Renal pelvis (tissue), 4 donors: ENCODE results near the gene ASB1. TPM values are rescaled to one million over a fixed set of nuclear protein-coding genes. Genes with fewer than 3 reads are reported as not detected.

Source experiments
- DNase-seq: peaks from one replicate; pipeline ENCODE4 v3.0.0-alpha.2; 2013
- polyA plus RNA-seq, 3 donors: library from polyadenylated mRNA; unstranded; fragments of 120-200 nt; gene quantifications; one replicate each; pipeline ENCODE4 v1.2.1, GENCODE V29; 2013; ENCODE audit not compliant: insufficient read length in 3 of 3

ASB1 gene
- polyA plus RNA-seq, 3 donors, result 27.4 to 30.3 (median 30.0) TPM

DNA sequence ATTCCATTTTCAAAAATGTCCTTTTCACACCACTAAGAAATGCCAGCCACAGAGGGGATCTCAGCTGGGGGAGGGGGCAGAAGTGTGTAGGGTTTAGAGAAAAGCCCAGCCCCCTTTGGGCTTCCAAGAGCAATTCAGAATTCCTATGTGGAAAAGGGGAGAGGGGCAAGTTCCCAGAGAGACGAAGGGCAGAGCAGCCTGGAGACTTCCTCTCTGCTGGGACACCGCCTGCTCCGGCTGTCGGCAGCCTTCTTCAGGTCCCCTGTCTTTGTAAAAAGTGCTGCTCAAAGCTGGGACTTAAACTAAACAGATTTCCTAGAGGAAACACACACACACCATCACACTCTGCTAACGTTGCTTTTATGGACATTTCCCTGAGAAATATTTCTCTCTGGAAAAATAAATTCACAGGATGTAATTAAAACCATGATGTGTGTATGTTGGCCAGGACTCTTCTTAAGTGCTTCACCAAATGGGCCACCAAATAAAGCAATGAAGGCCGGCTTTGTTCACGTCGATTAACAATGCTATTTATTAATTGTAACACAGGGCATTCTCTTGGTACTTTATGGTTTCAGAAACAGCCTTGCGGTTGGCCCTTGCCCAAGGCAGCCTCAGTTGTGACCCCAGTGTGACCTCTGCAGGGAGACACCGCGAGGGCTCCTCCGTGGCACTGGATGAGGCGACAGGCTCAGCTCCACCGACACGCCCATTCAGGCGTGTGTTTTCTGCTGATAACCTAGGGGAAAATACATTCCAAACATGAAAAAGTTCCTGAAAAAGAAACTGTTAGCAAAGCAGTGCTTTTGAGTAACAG is 5.6 kb upstream of the ASB1 start:
- DNase-seq, result peak; percentile 4

GRCh38 chr2:238421695-238422035 is 5.1 kb upstream of the ASB1 start:
- no peak for DNase-seq

DNA sequence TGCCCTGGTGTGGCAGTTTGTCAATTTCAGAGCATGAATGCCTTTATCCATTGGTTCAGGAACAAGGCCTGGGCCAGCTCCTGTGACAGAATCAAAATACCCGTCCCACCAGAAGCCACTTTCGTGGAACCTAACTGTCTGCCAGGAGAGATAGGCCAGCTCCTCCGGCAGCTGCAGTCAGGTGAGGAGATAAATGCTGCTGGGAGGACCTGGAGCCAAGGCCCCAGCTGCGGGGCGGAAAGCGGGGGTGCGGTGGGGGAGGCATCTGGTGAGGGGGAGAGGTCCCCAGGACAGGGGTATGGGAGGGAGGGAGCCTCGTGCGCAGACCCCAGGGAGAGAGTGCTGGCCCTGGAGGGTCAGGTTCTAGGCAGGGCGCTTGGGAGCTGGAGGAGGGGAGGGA is 4.4 kb upstream of the ASB1 start:
- DNase-seq, result no peak

DNA sequence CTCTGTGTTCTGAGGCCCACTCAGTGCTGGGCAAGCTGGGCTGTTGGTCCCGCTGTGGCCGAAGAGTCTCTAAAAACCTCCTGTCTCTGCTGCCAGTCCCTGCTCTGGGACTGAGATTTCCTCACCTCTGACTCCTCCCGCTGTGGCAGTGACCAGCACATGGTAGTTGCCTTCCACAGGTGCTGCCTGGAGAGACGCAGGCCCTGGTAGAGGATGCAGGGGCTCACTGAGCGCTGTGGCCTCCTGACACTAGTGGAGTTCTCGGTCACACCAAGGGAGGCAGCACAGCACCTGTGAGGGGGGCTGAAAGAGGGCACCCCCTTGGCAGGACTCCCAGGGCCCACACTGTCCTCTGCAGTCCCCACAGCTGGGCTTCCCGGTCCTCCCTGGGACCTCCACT is 3.8 kb upstream of the ASB1 start:
- DNase-seq, result no peak

DNA sequence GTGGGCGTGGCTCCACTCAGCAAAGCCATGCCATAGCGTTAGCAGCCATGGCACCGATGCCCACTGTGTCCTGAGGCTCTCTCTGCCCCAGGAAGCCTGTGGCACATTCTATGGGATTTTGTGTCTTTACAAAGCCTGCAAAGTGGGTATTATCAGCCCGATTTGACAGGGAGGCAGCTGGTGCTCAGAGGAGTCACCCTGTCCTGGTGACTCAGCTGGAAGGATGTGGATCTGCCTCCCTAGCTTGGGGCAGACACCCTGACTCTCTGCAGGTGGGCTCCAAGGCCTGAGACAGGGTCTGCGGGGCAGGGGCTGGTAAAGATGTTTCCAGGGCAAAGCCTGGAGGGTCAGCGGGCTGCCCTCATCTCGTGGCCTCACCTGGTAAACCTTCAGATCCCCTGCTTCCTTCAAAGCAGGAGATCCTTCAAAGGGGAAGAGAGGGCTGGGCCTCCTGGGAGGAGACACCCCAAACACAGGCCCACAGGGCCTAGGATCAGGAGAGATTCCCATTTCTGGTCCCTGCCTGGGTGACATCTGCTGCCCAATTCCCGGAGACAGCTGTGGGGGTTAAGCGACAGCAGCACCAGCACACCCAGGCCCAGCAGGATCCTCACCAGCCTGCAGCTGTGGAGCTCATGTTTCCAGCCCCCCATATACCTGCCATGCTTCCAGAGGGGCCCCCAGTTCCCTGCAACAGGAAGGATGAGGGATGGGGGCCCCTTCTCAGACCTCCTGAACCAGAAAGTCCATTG is 3.0 kb upstream of the ASB1 start:
- no peak for DNase-seq

DNA sequence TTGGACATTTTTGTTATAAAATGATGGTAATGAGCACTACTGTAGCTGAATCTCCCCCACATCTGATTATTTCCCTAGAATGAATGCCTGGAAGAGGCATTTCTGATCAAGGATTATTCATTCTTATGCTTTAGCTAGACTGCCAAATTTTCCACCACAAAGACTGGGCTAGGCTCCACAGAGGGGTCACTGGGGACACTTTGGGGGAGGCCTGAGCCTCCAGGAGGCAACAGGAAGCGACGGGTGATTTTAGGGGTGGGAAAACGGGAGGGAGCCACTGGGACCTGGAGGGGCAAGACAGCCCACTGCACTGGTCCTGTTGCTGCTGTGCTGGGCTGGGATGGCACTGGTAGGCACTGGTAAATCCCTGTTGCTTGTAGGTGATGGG is 2.4 kb upstream of the ASB1 start:
- no peak for DNase-seq

DNA sequence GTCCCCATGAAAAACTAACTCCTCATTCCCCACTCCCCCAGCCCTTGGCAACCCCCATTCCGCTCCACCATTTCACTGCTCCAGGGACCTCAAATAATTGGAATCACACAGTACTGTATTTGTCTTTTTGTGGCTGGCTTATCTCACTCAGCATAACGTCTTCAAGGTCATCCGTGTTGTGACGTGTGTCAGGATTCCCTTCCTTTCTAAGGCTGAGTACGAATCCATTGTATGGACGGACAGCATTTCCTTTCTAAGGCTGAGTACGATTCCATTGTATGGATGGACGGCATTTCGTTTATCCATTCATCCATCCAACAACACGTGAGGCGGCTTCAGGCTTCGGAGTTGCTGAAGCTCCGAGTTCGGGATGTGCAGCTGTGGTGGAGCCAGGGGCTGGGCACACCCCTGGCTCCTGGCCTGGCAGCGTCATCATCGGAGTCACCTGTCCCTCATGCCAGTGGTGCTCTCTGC is 1.2 kb upstream of the ASB1 start:
- DNase-seq, result no peak

GRCh38 chr2:238425979-238426567 is 654 bp upstream of the ASB1 start:
- peak; percentile 20 for DNase-seq

DNA sequence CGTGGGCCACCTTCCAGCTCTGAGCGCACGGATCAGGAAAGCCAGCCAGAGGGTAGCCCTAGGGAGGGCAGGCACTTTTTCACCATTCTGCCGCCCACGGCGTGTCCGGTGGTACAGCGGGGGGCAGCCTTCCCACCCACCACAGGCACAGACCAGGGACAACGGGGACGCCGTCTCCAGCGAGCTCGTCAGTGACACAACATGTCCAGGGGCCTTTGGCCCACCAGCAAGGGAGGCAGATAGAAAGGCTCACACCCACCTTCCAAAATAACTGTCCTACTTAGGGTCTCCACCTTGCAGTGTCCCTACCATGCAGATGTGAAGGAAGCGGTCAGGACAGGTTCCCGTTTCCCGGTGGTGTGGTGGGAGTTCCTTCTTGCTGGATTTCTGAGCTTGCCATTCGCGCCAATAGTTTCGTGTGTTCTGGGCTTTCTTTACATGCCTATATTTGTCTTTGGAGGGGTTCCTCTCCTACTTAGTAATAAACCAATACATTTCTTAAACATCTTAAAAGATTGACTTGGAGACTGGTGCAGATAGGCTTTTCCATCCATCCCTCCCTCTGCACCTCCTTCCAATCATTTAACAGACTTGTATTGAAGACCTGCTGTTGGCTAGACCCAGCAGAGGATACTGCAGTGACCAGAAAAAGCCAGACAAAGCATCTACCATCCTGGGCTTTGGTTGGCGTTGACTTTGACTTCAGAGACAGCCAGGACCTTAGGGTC is 872 bp downstream of the ASB1 start:
- no peak for DNase-seq

- no peak for DNase-seq
Observed at GRCh38 chr2:238428866-238429265, 2.1 kb downstream of the ASB1 start.

DNA sequence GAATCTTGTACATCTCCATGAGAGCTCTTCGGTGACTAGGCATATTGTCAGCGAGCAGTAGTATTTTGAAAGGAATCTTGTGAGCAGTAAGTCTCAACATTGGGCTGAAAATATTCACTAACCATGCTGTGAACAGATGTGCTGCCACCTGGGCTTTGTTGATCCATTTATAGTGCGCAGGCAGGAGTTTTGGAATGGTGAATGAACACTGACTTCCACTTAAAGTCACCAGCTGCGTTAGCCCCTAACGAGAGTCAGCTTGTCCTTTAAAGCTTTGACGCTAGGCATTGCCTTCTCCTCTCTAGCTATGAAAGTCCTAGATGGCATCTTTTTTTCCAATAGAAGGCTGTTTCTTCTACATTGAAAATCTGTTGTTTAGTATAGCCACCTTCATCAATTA is 4.1 kb downstream of the ASB1 start:
- no peak for DNase-seq

DNA sequence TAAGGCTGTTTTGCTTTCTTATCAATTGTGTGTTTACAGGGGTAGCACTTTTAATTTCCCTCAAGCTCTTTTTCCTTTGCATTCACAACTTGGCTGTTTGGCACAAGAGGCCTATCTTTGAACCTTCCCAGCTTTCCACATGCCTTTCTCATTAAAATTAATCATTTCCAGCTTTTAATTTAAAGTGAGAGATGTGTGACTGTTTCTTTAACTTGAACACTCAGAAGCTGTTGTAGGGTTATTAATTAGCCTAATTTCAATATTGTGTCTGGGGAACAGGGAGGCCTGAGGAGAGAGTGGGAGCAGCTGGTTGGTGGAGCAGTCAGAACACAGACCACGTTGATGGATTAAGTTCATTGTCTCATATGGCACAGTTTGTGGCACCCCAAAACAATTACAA is 4.7 kb downstream of the ASB1 start:
- DNase-seq, result no peak

DNA sequence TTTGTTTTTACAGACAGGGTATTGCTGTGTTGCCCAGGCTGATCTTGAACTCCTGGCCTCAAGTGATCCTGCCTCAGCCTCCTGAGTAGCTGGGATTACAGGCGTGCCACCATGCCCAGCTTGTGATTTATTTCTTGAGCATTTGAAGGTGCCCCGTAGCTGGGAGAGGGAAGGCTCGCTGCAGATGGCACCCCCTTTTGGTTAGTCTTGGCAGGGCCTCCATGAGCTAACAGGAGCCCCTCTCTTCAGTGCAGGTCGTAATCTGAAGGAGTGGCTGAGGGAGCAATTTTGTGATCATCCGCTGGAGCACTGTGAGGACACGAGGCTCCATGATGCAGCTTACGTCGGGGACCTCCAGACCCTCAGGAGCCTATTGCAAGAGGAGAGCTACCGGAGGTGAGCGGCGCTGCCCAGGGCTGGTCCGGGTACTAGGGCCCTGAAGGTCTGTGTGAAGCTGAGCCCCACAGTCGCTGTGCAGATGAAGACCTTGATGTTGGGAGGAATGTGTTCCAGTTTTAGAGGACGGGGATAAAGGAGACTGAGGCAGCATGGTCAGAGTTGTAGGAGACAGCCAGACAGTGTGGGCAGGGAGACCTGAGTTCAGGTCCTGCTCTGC is 6.7 kb downstream of the ASB1 start:
- no peak for DNase-seq

DNA sequence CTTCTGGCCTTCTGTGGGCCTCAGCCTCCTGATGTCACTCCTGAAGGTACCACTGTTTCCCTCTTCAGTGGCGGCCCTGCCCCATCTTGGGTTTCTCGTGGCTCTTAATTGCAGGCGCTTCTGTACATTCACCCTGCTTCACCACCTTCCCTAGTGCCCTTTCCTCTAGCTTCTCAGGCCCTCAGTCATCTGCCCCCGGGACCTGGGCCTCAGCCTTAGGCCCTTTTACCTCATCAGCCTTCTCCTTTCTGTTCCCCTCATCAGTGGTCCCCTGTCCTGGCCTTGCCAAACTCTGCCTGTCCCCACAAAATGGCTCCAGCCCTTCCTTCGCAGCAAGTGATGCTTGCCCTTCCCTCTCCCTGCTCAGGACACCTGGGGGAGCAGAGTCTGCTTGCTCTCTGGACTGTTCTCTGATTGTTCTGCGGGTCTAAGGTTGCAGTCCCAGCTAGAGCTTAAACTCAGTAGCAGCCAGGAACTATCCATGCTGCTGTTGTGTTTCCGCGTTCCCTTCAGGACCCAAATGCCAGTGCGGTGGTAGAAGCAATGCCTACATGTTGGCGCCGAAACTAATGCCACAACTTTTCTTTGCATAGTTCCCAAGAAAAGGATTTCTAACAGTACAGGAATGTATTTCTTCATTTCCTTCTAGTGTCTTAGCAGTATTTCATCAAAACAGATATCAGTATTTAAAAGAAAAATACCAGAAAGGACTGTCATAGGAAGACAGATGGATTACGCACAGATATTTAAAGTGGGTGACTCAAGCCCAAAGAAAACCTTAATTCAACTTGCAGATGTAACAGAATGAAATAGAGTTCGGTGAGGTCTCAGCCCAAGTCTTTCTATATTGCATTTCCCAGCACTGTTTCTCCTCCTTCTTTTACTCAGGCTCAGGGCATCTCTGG is 7.5 kb downstream of the ASB1 start:
- DNase-seq, result no peak

- no peak for DNase-seq
Observed at GRCh38 chr2:238434846-238435751, 8.4 kb downstream of the ASB1 start.

DNA sequence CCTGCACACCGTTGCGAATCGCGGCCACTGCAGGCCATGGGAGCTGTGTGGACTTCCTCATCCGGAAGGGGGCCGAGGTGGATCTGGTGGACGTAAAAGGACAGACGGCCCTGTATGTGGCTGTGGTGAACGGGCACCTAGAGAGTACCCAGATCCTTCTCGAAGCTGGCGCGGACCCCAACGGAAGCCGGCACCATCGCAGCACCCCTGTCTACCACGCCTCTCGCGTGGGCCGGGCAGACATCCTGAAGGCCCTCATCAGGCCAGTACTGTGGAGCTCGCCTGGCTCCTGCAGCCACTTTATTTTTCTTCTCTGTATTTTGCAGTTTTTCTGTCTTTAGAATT is 9.0 kb downstream of the ASB1 start:
- DNase-seq, result no peak

DNA sequence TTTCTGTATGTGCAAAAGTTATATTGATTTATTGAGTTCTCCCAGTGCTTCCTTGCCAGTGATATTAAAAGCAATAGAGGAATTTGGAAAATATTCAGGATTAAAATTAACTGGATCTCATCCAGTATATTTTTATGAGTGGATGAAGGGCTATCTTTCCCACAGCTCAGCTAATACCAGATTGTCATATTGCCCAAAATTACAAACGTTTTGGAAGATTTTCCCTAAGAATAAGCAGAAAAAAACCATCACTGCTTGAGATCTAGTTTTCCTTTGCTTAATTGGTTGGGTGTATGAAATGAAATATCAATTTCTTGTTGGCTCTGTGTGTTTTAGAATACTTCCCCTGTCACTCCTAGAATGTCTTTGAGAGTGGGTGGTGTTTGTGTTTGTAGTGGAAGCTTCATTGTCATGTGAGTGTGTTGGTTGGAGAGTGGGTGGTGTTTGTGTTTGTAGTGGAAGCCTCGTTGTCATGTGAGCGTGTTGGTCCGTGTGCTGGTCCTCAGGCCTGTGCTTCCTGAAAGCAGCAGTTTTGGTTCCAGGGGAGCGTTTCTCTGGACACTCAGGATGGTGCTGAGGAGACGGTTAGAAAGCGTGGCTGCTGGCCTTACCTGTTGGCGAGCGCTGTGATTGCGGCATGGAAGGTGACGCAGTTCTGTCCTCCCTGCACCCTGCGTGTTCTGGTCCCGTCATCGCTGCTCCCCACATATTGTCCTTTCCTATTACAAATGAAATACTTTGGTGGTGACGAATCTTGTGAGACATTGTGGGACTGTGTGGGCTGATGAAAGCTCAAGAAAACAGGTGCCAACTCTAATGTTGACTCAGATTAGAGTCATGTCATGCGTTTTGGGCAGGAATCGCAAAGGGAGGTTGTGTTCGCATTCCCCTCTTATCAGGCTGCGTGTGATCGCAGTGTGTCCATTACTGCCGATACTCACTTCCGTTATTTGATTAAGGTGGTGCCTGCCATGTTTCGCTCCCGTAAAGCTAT is 12.4 kb downstream of the ASB1 start:
- DNase-seq, result no peak

DNA sequence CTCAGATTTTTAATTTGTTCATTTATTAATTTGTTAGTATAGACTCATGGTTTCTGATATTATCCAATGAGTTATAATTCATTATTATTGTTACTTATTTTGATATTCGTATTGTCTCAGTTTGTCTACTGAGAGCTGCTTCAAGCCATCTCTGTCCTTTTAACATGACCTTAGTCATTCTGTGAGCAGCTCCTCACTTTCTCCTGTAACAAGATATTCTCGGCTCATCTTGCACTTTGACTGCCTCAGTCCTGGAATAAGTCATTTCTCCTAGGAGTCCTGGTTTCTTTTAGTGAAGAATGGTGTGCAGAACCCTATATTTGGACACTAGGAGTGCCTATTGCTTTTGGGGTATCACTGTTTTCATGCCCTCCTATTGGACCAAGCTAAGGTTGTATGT is 13.2 kb downstream of the ASB1 start:
- DNase-seq, result no peak

- DNase-seq, result no peak
Observed at GRCh38 chr2:238440331-238440730, 13.6 kb downstream of the ASB1 start.
